Body of pancreas (tissue), 4 donors: Measurements from ENCODE around the gene LMTK2. TPM values are rescaled to one million over a fixed set of nuclear protein-coding genes. Genes with fewer than 3 reads are reported as not detected.

ENCODE experiments used
- ATAC-seq: fragments of 150-250 bp; one replicate; pipeline ENCODE4 v1.9.1; 2016
- DNase-seq, 4 donors: peaks; one replicate each; pipeline ENCODE4 v3.0.0-alpha.2; 2019
- H3K27ac ChIP-seq, 4 donors: fragments of 200-600 bp; sonication (generic); 1 replicate in 3 of 4; 2 replicates in 1 of 4; pipeline versions ENCODE4 v1.5.1 to v1.6.1; 2016 to 2019; ENCODE audit warnings: mild to moderate bottlenecking in 1 of 4, mixed read lengths in 1 of 4, moderate library complexity in 1 of 4
- H3K27me3 ChIP-seq, 2 donors: fragments of 200-600 bp; sonication (generic); one replicate each; pipeline ENCODE4 v1.6.0; 2016; ENCODE audit warnings: mild to moderate bottlenecking in 1 of 2
- H3K36me3 ChIP-seq, 2 donors: fragments of 200-600 bp; sonication (generic); replicated peaks in 1 of 2; 2 replicates each; pipeline ENCODE4 v1.5.1; 2016; ENCODE audit warnings: low read depth in 2 of 2; ENCODE audit not compliant: insufficient read depth in 1 of 2
- H3K4me1 ChIP-seq: fragments of 200-600 bp; sonication (generic); one replicate; pipeline ENCODE4 v1.6.0; 2016
- H3K4me3 ChIP-seq, 2 donors: fragments of 200-600 bp; sonication (generic); 1 replicate in 1 of 2; 2 replicates in 1 of 2; pipeline ENCODE4 v1.5.1; 2016 to 2019
- H3K9me3 ChIP-seq, 3 donors: fragments of 200-600 bp; sonication (generic); 1 replicate in 2 of 3; 2 replicates in 1 of 3; pipeline ENCODE4 v1.5.1; 2016
- POLR2A ChIP-seq, 3 donors: fragments of 450-650 bp; IDR thresholded peaks; one replicate each; pipeline ENCODE4 v1.6.1; 2016; ENCODE audit warnings: antibody characterized with exemption in 3 of 3, mild to moderate bottlenecking in 2 of 3
- WGBS, 2 donors: methylation state at CpG; one replicate each; pipeline ENCODE4 v1.1.5; 2017; 5-methylcytosine and 5-hydroxymethylcytosine counted together
- intact Hi-C: fragments of 100-400 bp; cut with DNase I; formaldehyde crosslinking; loops from one replicate; pipeline ENCODE4 v1.15.1; 2023
- total RNA-seq, 2 donors: library from RNA; depleted of rRNA; stranded (reverse); fragments of >200 nt; gene quantifications; one replicate each; pipeline ENCODE4 v1.1.0, GENCODE V29; 2016
- TF ChIP-seq, protein P1 (sequence below), 7 experiments: fragments of 450-650 bp in 4 of 7; fragments of 200-600 bp in 3 of 7; sonication (generic) in 3 of 7; IDR thresholded peaks; one replicate each; pipeline ENCODE4 v1.5.1; 2016 to 2019; ENCODE audit warnings: antibody characterized with exemption in 7 of 7

Gene LMTK2
- total RNA-seq, 2 donors from 2014 or later = 19.7 to 23.1 TPM

GRCh38 chr7:98149116-98149692 is 42.5 kb downstream of the LMTK2 start:
- Histone ChIP-seq H3K4me3 (no peak overlapping the region), H3K9me3 (no peaks in the 10 kb centered on the region), H3K4me1 (no peaks in the 10 kb centered on the region), H3K27ac (no peak overlapping the region), H3K27me3 (no peaks in the 10 kb centered on the region), H3K36me3 (peaks cover 6 to 8% of the 10 kb centered on the region in 2 donors)
- 90% methylated on average over 6 of the region's 6 CpGs for WGBS, 2 donors
- DNase-seq (no peak), ATAC-seq (no peak)
- intact Hi-C loops = no loop called here
- no peak for TF ChIP-seq POLR2A (IDR thresholded peaks at IDR 0.05)
- TF ChIP-seq, protein P1, sequence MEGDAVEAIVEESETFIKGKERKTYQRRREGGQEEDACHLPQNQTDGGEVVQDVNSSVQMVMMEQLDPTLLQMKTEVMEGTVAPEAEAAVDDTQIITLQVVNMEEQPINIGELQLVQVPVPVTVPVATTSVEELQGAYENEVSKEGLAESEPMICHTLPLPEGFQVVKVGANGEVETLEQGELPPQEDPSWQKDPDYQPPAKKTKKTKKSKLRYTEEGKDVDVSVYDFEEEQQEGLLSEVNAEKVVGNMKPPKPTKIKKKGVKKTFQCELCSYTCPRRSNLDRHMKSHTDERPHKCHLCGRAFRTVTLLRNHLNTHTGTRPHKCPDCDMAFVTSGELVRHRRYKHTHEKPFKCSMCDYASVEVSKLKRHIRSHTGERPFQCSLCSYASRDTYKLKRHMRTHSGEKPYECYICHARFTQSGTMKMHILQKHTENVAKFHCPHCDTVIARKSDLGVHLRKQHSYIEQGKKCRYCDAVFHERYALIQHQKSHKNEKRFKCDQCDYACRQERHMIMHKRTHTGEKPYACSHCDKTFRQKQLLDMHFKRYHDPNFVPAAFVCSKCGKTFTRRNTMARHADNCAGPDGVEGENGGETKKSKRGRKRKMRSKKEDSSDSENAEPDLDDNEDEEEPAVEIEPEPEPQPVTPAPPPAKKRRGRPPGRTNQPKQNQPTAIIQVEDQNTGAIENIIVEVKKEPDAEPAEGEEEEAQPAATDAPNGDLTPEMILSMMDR (IDR thresholded peaks at IDR 0.05) = no peak

- TF ChIP-seq POLR2A (IDR thresholded peaks at IDR 0.05) = no peak
- TF ChIP-seq, protein P1 (IDR thresholded peaks at IDR 0.05) = no peak
- H3K4me3 ChIP-seq = no peak overlapping the region
- no peaks in the 10 kb centered on the region for H3K27me3 ChIP-seq
- H3K36me3 ChIP-seq = peaks cover 6 to 13% of the 10 kb centered on the region in 2 donors
- WGBS, 2 donors = 81 to 91% methylated on average over 5 of the region's 5 CpGs
- no peaks in the 10 kb centered on the region for H3K4me1 ChIP-seq
- no peak overlapping the region for H3K27ac ChIP-seq
- DNase-seq = no peak
- H3K9me3 ChIP-seq = no peaks in the 10 kb centered on the region
- no peak for ATAC-seq
- intact Hi-C loops = no loop called here
Observed at GRCh38 chr7:98151884-98152283, 45.2 kb downstream of the LMTK2 start.

DNA sequence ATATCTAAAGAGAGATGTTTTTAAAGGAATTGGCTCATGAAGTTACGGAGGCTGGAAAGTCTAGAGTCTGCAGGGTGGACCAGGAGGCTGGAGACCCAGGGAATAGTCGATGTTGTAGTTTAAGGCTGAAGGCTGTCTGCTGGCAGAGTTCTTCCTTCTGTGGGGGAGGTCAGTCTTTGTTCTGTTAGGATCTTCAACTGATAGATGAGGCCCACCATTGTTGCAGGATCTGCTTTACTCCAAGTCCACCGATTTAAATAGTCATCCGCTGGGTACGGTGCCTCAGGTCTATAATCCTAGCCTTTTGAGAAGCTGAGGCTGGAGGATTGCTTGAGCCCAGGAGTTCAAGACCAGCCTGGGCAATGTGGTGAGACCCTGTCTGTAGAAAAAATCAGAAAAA is 50.0 kb downstream of the LMTK2 start:
- Histone ChIP-seq H3K36me3 (peaks cover 1 to 15% of the 10 kb centered on the region in 2 donors), H3K4me3 (no peak overlapping the region), H3K27me3 (no peaks in the 10 kb centered on the region), H3K27ac (no peak overlapping the region), H3K4me1 (no peaks in the 10 kb centered on the region), H3K9me3 (no peaks in the 10 kb centered on the region)
- intact Hi-C loops = no loop called here
- no peak for ATAC-seq
- WGBS, 2 donors = 94 to 95% methylated on average over 5 of the region's 5 CpGs
- TF ChIP-seq POLR2A (IDR thresholded peaks at IDR 0.05) = no peak
- TF ChIP-seq, protein P1 (IDR thresholded peaks at IDR 0.05) = no peak
- no peak for DNase-seq

DNA sequence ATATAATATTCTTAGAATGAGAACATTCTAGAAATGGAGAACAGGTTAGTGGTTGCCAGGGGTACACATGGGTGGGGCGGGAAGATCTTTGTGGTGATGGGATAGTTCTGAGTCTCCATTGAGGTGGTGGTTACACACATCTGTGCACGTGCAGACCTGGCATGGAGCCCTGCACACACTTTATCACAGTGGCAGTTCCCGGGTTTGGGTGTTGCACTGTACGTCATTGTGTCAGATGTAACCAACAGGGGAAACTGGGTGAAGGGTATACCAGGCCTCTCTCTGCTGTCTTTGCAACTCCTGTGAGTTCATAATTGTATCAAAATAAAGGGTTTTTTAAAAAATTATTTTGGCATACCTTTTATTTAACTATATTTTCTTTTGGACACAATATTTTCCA is 51.1 kb downstream of the LMTK2 start:
- no peaks in the 10 kb centered on the region for H3K27me3 ChIP-seq
- no peak for DNase-seq
- WGBS, 2 donors = 60 to 64% methylated on average over 4 of the region's 4 CpGs
- H3K27ac ChIP-seq = no peak overlapping the region
- no peak overlapping the region for H3K4me3 ChIP-seq
- ATAC-seq = no peak
- no peak for TF ChIP-seq POLR2A (IDR thresholded peaks at IDR 0.05)
- intact Hi-C loops = no loop called here
- H3K36me3 ChIP-seq = peaks cover 0 to 7% of the 10 kb centered on the region in 2 donors
- no peaks in the 10 kb centered on the region for H3K9me3 ChIP-seq
- H3K4me1 ChIP-seq = no peaks in the 10 kb centered on the region

DNA sequence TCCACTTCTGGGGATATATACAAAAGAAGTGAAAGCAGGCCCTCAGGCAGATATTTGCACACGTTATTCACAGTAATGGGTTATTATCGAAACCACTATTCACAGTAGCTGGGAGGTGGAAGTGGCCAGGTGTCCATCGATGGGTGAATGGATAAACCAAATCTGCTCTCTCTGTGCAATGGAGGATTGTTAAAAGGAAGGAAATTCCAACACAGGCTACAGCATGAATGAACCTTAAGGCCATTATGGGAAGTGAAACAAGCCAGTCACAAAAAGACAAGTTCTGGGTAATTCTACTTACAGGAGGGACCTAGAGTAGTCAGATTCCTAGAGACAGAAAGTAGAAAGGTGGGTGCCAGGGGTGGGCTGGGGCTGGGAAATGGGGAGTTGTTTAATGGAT is 56.1 kb downstream of the LMTK2 start:
- 88 to 90% methylated on average over 3 of the region's 3 CpGs for WGBS, 2 donors
- no peak for ATAC-seq
- Histone ChIP-seq H3K36me3 (no peaks in the 10 kb centered on the region), H3K27ac (no peak overlapping the region), H3K27me3 (no peaks in the 10 kb centered on the region), H3K4me1 (peaks cover 19% of the 10 kb centered on the region), H3K9me3 (no peaks in the 10 kb centered on the region), H3K4me3 (no peak overlapping the region)
- intact Hi-C loops = loop anchor here (5.0 kb wide), 1 partner anchor 60 kb away; no protein-coding TSS in a partner anchor
- TF ChIP-seq, protein P1 (IDR thresholded peaks at IDR 0.05) = no peak
- no peak for TF ChIP-seq POLR2A (IDR thresholded peaks at IDR 0.05)
- DNase-seq = no peak
